GM12872 (cell line): ENCODE results near the gene WWOX.

Source experiments
- TF ChIP-seq, protein P1 (sequence below): IDR thresholded peaks from 3 replicates; pipeline ENCODE4 v1.5.1; 2011; ENCODE audit warnings: low read depth, mild to moderate bottlenecking, low read length, moderate library complexity; ENCODE audit not compliant: insufficient read depth

The WWOX gene

GRCh38 chr16:79072517-79072916 is 973.1 kb downstream of the WWOX start:
- TF ChIP-seq, protein P1, sequence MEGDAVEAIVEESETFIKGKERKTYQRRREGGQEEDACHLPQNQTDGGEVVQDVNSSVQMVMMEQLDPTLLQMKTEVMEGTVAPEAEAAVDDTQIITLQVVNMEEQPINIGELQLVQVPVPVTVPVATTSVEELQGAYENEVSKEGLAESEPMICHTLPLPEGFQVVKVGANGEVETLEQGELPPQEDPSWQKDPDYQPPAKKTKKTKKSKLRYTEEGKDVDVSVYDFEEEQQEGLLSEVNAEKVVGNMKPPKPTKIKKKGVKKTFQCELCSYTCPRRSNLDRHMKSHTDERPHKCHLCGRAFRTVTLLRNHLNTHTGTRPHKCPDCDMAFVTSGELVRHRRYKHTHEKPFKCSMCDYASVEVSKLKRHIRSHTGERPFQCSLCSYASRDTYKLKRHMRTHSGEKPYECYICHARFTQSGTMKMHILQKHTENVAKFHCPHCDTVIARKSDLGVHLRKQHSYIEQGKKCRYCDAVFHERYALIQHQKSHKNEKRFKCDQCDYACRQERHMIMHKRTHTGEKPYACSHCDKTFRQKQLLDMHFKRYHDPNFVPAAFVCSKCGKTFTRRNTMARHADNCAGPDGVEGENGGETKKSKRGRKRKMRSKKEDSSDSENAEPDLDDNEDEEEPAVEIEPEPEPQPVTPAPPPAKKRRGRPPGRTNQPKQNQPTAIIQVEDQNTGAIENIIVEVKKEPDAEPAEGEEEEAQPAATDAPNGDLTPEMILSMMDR, result no peak

DNA sequence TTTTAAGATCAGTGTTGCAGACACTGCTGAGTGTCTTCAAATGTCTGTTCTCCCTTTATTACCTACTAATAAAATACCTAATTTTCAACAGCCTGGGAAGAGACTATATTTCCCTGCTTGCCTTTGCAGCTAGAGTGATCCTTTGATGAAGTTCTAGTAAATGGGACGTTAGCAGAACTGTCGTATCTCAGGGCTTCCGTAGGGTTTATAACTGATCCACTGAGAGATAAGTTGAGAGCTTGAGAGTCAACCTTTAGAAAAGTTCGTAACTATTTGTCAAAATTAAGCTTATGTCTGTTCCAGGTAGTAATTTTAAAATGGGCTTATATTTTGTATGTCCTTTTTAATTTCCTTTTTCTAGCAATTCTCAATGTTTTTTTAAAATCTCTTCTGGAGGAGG is 974.1 kb downstream of the WWOX start:
- TF ChIP-seq, protein P1, result no peak

GRCh38 chr16:79074541-79074940 is 975.1 kb downstream of the WWOX start:
- TF ChIP-seq, protein P1, result no peak

DNA sequence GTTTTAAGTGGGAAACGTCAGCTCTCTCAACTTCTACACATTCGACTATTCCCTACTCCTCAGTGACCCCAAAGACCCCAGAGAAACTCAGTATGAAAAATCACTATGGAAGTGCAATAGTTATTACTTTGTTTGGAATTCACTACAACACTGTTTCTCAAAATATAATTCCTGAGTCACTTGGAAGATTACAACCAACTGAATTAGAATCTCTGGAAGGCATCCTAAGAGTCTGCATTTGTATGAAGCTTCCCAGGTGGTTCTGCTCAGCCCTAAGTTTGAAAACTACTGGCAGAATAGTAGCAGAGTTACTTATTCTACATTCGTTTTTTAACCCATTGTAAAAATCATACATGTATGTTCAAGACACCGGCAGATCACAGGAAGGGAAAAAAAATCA is 975.5 kb downstream of the WWOX start:
- TF ChIP-seq, protein P1, result no peak

DNA sequence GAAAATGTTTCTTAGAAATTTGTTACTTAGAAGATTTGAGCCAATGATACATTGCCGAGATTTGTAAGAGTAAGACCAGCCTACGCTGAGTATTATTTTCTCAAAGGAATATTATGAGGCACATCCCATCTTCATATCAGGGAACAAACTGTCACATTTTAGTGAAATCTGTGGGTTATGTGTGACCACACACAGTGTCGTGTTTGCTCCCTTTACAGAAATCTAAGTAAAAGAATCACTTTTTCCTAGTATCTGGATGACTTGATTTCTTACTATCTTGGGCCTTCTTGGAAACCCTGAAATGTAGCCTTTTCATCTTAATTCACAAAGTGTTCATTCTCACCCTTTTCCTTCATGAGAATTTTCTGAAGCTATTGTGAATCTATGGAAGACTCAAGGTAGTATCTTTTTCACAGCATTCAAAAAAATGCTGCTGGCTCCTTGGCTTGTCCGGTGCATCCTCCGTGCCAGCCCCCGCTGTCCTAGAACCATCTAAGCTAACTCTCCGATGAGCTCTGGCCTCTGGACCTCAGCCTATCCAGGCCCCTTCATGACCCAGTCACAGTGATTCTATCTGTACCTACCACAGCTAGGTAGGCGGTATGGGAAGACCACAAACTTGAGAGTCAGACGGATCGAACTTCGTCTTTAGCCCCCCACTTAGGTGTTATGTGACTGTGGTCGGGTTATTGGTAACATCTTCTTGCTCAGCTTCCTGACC is 976.8 kb downstream of the WWOX start:
- TF ChIP-seq, protein P1, result no peak

DNA sequence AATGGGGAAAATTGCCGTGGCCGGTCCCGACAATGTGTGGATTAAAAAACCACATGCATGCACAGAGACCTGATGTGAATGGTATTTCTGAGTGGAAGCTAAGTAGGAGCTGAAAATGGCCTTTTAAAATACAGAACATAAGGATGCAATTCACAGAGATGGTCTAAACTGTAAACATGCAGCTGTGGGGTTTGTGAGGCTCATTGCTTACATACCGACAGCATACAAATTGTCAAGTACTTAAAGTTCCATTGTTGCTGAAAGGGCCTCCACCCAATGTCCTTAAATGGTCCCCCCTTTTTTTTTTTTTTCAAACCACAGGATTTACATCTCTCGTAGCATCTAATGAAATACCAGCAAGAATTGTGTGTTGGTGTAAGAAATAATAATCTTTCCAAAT is 977.9 kb downstream of the WWOX start:
- TF ChIP-seq, protein P1, result no peak

DNA sequence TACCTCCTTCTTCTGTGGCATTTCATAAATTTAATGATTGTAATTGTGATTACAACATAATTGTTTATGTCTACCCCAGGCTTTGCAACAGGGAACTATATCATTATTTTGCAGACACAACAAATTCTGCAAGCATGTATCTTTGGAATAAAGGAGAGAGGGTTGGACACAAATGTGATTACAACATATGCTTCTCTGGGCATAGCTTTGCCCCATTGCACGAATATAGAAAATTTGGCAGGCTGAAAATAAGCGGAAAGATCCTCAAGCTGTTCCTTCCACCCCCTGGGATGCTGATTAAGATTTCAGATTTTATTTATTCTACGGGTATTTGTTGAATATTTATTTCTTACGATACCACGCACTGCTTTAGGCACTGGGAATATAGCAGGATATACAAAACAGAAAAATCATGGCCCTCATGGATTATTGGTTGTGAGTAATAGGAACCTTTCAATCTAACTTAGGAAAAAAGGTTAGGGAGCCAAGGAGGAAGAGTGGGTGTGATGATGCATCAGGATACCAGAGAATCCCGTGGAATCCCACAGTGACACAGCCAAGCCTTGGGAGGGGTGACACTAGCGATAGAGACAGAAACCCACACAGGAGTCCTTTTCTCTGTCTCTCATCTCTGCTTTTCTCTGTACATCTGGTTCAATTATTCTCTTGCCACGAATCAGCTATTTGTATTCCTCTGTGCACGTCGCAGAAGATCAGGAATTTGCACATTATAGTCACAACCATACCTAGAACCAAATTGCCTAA is 980.4 kb downstream of the WWOX start:
- TF ChIP-seq, protein P1, result no peak
